Progenitor cell of endocrine pancreas (in vitro differentiated cells): ENCODE results near the gene CYYR1. TPM values are rescaled to one million over a fixed set of nuclear protein-coding genes. Genes with fewer than 3 reads are reported as not detected.

ENCODE experiments used
- DNase-seq: peaks from one replicate; pipeline ENCODE4 v3.0.0; 2021; ENCODE audit warnings: low spot score; ENCODE audit not compliant: unreplicated experiment
- H3K27ac Mint-ChIP-seq: 2 replicates; pipeline ENCODE4 v1.8.0; 2021; ENCODE audit warnings: mild to moderate bottlenecking, moderate library complexity, mixed read lengths
- H3K27me3 Mint-ChIP-seq: 2 replicates; pipeline ENCODE4 v1.8.0; 2021; ENCODE audit warnings: mixed read lengths
- H3K36me3 Mint-ChIP-seq: 2 replicates; pipeline ENCODE4 v1.8.0; 2022; ENCODE audit warnings: mixed read lengths; ENCODE audit not compliant: insufficient read depth
- H3K4me1 Mint-ChIP-seq: 2 replicates; pipeline ENCODE4 v1.8.0; 2021; ENCODE audit warnings: low read depth, mixed read lengths
- H3K4me3 Mint-ChIP-seq: 2 replicates; pipeline ENCODE4 v1.8.0; 2021; ENCODE audit warnings: low read depth, mild to moderate bottlenecking, moderate library complexity, mixed read lengths
- H3K9me3 Mint-ChIP-seq: 2 replicates; pipeline ENCODE4 v1.8.0; 2021; ENCODE audit warnings: low read depth, mixed read lengths
- CTCF ChIP-seq: fragments of 200-600 bp; sonication (generic); IDR thresholded peaks from one replicate; pipeline ENCODE4 v1.5.0; 2021; ENCODE audit warnings: antibody characterized with exemption, mild to moderate bottlenecking; ENCODE audit not compliant: unreplicated experiment
- total RNA-seq: library from RNA; stranded (reverse); gene quantifications from 2 replicates; pipeline ENCODE4 v1.2.1, GENCODE V29; 2021

CYYR1 gene
- total RNA-seq, 1 donor from 2014 or later: 25.8 TPM

- H3K27ac Mint-ChIP-seq: no peak overlapping the region
- H3K36me3 Mint-ChIP-seq: peaks cover 18% of the 10 kb centered on the region
- no peaks in the 10 kb centered on the region for H3K27me3 Mint-ChIP-seq
- H3K4me3 Mint-ChIP-seq: no peak overlapping the region
- H3K4me1 Mint-ChIP-seq: no peaks in the 10 kb centered on the region
- H3K9me3 Mint-ChIP-seq: no peaks in the 10 kb centered on the region
- no peak for DNase-seq
- TF ChIP-seq CTCF: no peak
These were observed 40.9 kb downstream of the CYYR1 start for GRCh38 chr21:26532208-26532607.

DNA sequence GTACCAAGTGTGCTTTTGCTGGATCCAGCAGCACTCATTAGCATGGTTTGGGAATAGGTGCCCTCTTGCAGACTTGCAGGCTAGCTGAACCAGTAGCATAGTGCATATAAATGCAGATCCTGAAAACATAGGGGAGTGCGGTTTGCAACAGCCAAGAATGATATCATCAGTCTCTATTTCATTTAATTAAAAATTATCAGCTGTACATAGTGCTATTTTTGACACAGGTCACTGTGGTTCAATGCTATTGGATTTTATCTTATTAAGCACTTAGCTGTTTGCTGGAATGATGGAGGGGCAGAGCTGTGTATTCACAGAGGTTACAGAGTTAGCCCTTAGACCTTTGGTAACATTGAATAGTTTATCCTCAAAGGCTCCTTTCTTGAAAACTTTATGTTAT is 43.6 kb downstream of the CYYR1 start:
- no peak for DNase-seq
- no peak for TF ChIP-seq CTCF
- Mint-ChIP-seq H3K9me3 (no peaks in the 10 kb centered on the region), H3K27me3 (no peaks in the 10 kb centered on the region), H3K4me1 (no peaks in the 10 kb centered on the region), H3K27ac (no peak overlapping the region), H3K36me3 (peaks cover 13% of the 10 kb centered on the region), H3K4me3 (no peak overlapping the region)

DNA sequence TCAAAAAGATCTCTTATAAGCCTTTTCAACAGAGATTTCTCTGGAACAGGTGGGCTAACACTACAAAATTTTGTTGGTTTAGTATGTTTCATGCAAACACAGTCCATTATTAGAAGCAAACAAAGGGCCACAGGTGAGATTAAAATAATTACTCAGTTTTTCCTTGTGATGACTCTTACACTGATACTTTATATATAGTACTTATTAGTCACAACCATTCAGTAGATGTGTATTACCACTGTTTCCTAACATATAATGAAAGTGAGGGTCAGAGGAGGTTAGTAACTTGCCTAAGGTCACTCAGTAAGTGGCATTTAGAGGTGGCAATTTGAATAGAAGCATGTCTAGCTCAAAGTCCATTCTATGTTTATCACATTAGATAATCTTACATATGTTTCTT is 44.2 kb downstream of the CYYR1 start:
- Mint-ChIP-seq H3K27ac (no peak overlapping the region), H3K9me3 (no peaks in the 10 kb centered on the region), H3K36me3 (peaks cover 13% of the 10 kb centered on the region), H3K4me1 (no peaks in the 10 kb centered on the region), H3K27me3 (no peaks in the 10 kb centered on the region), H3K4me3 (no peak overlapping the region)
- no peak for TF ChIP-seq CTCF
- no peak for DNase-seq

GRCh38 chr21:26522704-26523103 is 50.4 kb downstream of the CYYR1 start:
- Mint-ChIP-seq H3K27ac (no peak overlapping the region), H3K27me3 (no peaks in the 10 kb centered on the region), H3K4me3 (no peak overlapping the region), H3K4me1 (no peaks in the 10 kb centered on the region), H3K36me3 (peaks cover 24% of the 10 kb centered on the region), H3K9me3 (peaks cover 15% of the 10 kb centered on the region)
- TF ChIP-seq CTCF: no peak
- DNase-seq: no peak

GRCh38 chr21:26519142-26519541 is 53.9 kb downstream of the CYYR1 start:
- no peak for TF ChIP-seq CTCF
- Mint-ChIP-seq H3K36me3 (peaks cover 25% of the 10 kb centered on the region), H3K27me3 (no peaks in the 10 kb centered on the region), H3K27ac (no peak overlapping the region), H3K4me1 (no peaks in the 10 kb centered on the region), H3K9me3 (peaks cover 15% of the 10 kb centered on the region), H3K4me3 (no peak overlapping the region)
- DNase-seq: no peak

GRCh38 chr21:26515257-26515656 is 57.8 kb downstream of the CYYR1 start:
- Mint-ChIP-seq H3K27ac (no peak overlapping the region), H3K4me3 (no peak overlapping the region), H3K36me3 (peaks cover 15% of the 10 kb centered on the region), H3K4me1 (no peaks in the 10 kb centered on the region), H3K9me3 (peaks cover 12% of the 10 kb centered on the region), H3K27me3 (no peaks in the 10 kb centered on the region)
- DNase-seq: no peak
- TF ChIP-seq CTCF: no peak
